ENCODE measurements around the gene BDNF. TPM values are rescaled to one million over a fixed set of nuclear protein-coding genes. Genes with fewer than 3 reads are reported as not detected.

BDNF gene
- total and polyA plus RNA-seq, 4 donors: 0.03 to 0.28 (median 0.07) TPM

- Histone ChIP-seq H3K27me3 (ENCODE audit: control insufficient read depth in 4 of 4, insufficient read depth in 4 of 4, low read length in 3 of 4) (no peaks in the 10 kb centered on the region), H3K9me3 (ENCODE audit: control insufficient read depth in 4 of 4, low read length in 3 of 4) (no peaks in the 10 kb centered on the region), H3K4me3 (ENCODE audit: low read depth in 1 of 3, low read length in 3 of 3) (no peak overlapping the region), H3K9ac (ENCODE audit: low read depth in 1 of 2, low read length in 2 of 2) (no peak overlapping the region), H3K4me1 (ENCODE audit: control insufficient read depth in 4 of 4, insufficient read depth in 4 of 4, low read length in 3 of 4) (peaks cover 0 to 24% (median 11%) of the 10 kb centered on the region in 4 donors), H3K27ac (ENCODE audit: low read depth in 1 of 2, low read length in 2 of 2) (no peak overlapping the region), H3K36me3 (ENCODE audit: control insufficient read depth in 4 of 4, insufficient read depth in 3 of 4, low read depth in 1 of 4, low read length in 3 of 4) (no peaks in the 10 kb centered on the region)
- 88% methylated on average over 2 of the region's 2 CpGs for WGBS
- DNase-seq (ENCODE audit: low spot score): no peak
- TF ChIP-seq ATF3 (IDR thresholded peaks at IDR 0.05) (no peak), HNF4A (conservative IDR thresholded peaks at IDR 0.05) (no peak), FOXA1 (IDR thresholded peaks at IDR 0.05) (no peak), JUND (IDR thresholded peaks at IDR 0.05) (no peak), MAX (IDR thresholded peaks at IDR 0.05) (no peak), RAD21 (IDR thresholded peaks at IDR 0.05) (no peak), EGR1 (IDR thresholded peaks at IDR 0.05; ENCODE audit: low read depth in 2 of 2) (no peak), CTCF (IDR thresholded peaks at IDR 0.05; ENCODE audit: low read depth, low read length, missing input control) (no peak), NR2F2 (IDR thresholded peaks at IDR 0.05) (no peak), HNF4G (IDR thresholded peaks at IDR 0.05) (no peak), FOXA2 (IDR thresholded peaks at IDR 0.05) (no peak), SP1 (IDR thresholded peaks at IDR 0.05) (no peak), YY1 (IDR thresholded peaks at IDR 0.05) (no peak), RXRA (IDR thresholded peaks at IDR 0.05) (no peak), TAF1 (conservative IDR thresholded peaks at IDR 0.05) (no peak), GABPA (IDR thresholded peaks at IDR 0.05 in 1 of 2, conservative IDR thresholded peaks at IDR 0.05 in 1 of 2) (no peak)
- TF ChIP-seq, protein P1, sequence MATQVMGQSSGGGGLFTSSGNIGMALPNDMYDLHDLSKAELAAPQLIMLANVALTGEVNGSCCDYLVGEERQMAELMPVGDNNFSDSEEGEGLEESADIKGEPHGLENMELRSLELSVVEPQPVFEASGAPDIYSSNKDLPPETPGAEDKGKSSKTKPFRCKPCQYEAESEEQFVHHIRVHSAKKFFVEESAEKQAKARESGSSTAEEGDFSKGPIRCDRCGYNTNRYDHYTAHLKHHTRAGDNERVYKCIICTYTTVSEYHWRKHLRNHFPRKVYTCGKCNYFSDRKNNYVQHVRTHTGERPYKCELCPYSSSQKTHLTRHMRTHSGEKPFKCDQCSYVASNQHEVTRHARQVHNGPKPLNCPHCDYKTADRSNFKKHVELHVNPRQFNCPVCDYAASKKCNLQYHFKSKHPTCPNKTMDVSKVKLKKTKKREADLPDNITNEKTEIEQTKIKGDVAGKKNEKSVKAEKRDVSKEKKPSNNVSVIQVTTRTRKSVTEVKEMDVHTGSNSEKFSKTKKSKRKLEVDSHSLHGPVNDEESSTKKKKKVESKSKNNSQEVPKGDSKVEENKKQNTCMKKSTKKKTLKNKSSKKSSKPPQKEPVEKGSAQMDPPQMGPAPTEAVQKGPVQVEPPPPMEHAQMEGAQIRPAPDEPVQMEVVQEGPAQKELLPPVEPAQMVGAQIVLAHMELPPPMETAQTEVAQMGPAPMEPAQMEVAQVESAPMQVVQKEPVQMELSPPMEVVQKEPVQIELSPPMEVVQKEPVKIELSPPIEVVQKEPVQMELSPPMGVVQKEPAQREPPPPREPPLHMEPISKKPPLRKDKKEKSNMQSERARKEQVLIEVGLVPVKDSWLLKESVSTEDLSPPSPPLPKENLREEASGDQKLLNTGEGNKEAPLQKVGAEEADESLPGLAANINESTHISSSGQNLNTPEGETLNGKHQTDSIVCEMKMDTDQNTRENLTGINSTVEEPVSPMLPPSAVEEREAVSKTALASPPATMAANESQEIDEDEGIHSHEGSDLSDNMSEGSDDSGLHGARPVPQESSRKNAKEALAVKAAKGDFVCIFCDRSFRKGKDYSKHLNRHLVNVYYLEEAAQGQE (IDR thresholded peaks at IDR 0.05): no peak
- TF ChIP-seq, protein P2, sequence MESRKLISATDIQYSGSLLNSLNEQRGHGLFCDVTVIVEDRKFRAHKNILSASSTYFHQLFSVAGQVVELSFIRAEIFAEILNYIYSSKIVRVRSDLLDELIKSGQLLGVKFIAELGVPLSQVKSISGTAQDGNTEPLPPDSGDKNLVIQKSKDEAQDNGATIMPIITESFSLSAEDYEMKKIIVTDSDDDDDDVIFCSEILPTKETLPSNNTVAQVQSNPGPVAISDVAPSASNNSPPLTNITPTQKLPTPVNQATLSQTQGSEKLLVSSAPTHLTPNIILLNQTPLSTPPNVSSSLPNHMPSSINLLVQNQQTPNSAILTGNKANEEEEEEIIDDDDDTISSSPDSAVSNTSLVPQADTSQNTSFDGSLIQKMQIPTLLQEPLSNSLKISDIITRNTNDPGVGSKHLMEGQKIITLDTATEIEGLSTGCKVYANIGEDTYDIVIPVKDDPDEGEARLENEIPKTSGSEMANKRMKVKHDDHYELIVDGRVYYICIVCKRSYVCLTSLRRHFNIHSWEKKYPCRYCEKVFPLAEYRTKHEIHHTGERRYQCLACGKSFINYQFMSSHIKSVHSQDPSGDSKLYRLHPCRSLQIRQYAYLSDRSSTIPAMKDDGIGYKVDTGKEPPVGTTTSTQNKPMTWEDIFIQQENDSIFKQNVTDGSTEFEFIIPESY (IDR thresholded peaks at IDR 0.05): no peak
Observed at GRCh38 chr11:27619763-27620335, 80.4 kb downstream of the BDNF start.

All from liver (tissue), 9 donors.